Endothelial cell of umbilical vein (primary cell): ENCODE results near the gene PLAC8. TPM values are rescaled to one million over a fixed set of nuclear protein-coding genes. Genes with fewer than 3 reads are reported as not detected.

Experiments used
- BruUV-seq: library from RNA; stranded (reverse); fragments of 400-500 nt; replicated peaks from 2 replicates; lab custom pipeline; 2021; lab: Mats Ljungman, UMichigan
- CTCF ChIA-PET: fragments of 300-600, 350-600 bp; sonication (Branson Sonifier 250); formaldehyde crosslinking; loops from one replicate; lab custom pipeline; 2021; ENCODE audit warnings: antibody characterized with exemption, inconsistent platforms; lab: Charles Lee
- POLR2A ChIA-PET: fragments of 300-600, 350-600 bp; sonication (Branson Sonifier 250); formaldehyde crosslinking; loops from one replicate; lab custom pipeline; 2021; ENCODE audit warnings: antibody characterized with exemption, inconsistent platforms; lab: Charles Lee
- DNase-seq: peaks from one replicate; pipeline ENCODE4 v3.0.0-alpha.2; 2011; ENCODE audit warnings: low read depth, low spot score
- FAIRE-seq: peaks from 2 replicates; lab custom pipeline; 2011; peaks lifted over from hg19 to GRCh38; lab: Jason Lieb, UNC
- H2AFZ ChIP-seq: 2 replicates; pipeline ENCODE4 v1.6.0; 2012; ENCODE audit warnings: low read depth, low read length, control low read depth, inconsistent platforms
- H3K27ac ChIP-seq: 2 replicates; pipeline ENCODE4 v1.5.1; 2011; ENCODE audit warnings: low read depth, mild to moderate bottlenecking, control low read depth, low read length, moderate library complexity; ENCODE audit not compliant: insufficient read depth
- H3K27me3 ChIP-seq, 2 experiments: 2 replicates each; pipeline versions ENCODE4 v1.6.0 to v1.6.1; 2011; ENCODE audit warnings: low read length in 2 of 2, mixed read lengths in 1 of 2; ENCODE audit not compliant: control insufficient read depth in 2 of 2, insufficient read depth in 2 of 2
- H3K36me3 ChIP-seq, 2 experiments: 2 replicates in 1 of 2; 3 replicates in 1 of 2; pipeline ENCODE4 v1.5.1; 2011; ENCODE audit warnings: low read length in 2 of 2, mild to moderate bottlenecking in 1 of 2, moderate library complexity in 1 of 2; ENCODE audit not compliant: control insufficient read depth in 2 of 2, insufficient read depth in 2 of 2; ENCODE audit errors: extremely low read depth in 1 of 2
- H3K4me1 ChIP-seq: 3 replicates; pipeline ENCODE4 v1.5.1; 2011; ENCODE audit warnings: mild to moderate bottlenecking, low read length; ENCODE audit not compliant: control insufficient read depth, insufficient read depth; ENCODE audit errors: extremely low read depth
- H3K4me2 ChIP-seq: 2 replicates; pipeline ENCODE4 v1.6.1; 2011; ENCODE audit warnings: low read length, control low read depth, mixed read lengths; ENCODE audit not compliant: insufficient read depth
- H3K4me3 ChIP-seq, 3 experiments: fragments of 200-600 bp in 1 of 3; sonication (generic), shearing (Covaris generic) in 1 of 3; replicated peaks in 1 of 3; 2 replicates each; pipeline ENCODE4 v1.5.1; 2011 to 2016; ENCODE audit warnings: control low read depth in 3 of 3, low read length in 3 of 3, mild to moderate bottlenecking in 2 of 3, inconsistent platforms in 1 of 3, low read depth in 1 of 3, moderate library complexity in 1 of 3; ENCODE audit not compliant: insufficient read depth in 1 of 3
- H3K79me2 ChIP-seq: 2 replicates; pipeline ENCODE4 v1.6.0; 2012; ENCODE audit warnings: low read length, inconsistent platforms; ENCODE audit not compliant: control insufficient read depth, insufficient read depth
- H3K9ac ChIP-seq: replicated peaks from 2 replicates; pipeline ENCODE3; 2011; ENCODE audit warnings: low read length, control low read depth; ENCODE audit not compliant: insufficient read depth; ENCODE audit errors: extremely low read depth
- H3K9me1 ChIP-seq: replicated peaks from 3 replicates; pipeline ENCODE4 v1.6.0; 2011; ENCODE audit warnings: mild to moderate bottlenecking, low read length; ENCODE audit not compliant: control insufficient read depth, insufficient read depth; ENCODE audit errors: extremely low read depth
- H3K9me3 ChIP-seq: replicated peaks from 2 replicates; pipeline ENCODE4 v1.5.1; 2012; ENCODE audit warnings: low read length, inconsistent platforms; ENCODE audit not compliant: control insufficient read depth, insufficient read depth
- H4K20me1 ChIP-seq: replicated peaks from 2 replicates; pipeline ENCODE3; 2011; ENCODE audit warnings: mild to moderate bottlenecking, low read length; ENCODE audit not compliant: control insufficient read depth, insufficient read depth; ENCODE audit errors: extremely low read depth
- EZH2 ChIP-seq: IDR thresholded peaks from 2 replicates; pipeline ENCODE4 v1.6.1; 2012; ENCODE audit warnings: borderline replicate concordance, low read depth, mild to moderate bottlenecking, moderate library complexity, low read length, inconsistent platforms; ENCODE audit not compliant: severe bottlenecking
- FOS ChIP-seq: IDR thresholded peaks from 2 replicates; pipeline ENCODE4 v1.6.1; 2011; ENCODE audit warnings: mild to moderate bottlenecking, low read length, moderate library complexity, borderline replicate concordance; ENCODE audit not compliant: insufficient read depth
- GATA2 ChIP-seq: IDR thresholded peaks from 2 replicates; pipeline ENCODE4 v1.7.0; 2011; ENCODE audit warnings: low read depth, mild to moderate bottlenecking, moderate library complexity, mixed read lengths, low read length; ENCODE audit not compliant: insufficient read length, insufficient read depth
- JUN ChIP-seq: IDR thresholded peaks from 2 replicates; pipeline ENCODE4 v1.6.1; 2011; ENCODE audit warnings: borderline replicate concordance, low read depth; ENCODE audit not compliant: insufficient read length, insufficient read depth
- MYC ChIP-seq: IDR thresholded peaks from one replicate; pipeline ENCODE4 v1.6.1; 2011; ENCODE audit warnings: mild to moderate bottlenecking, low read depth, low read length
- POLR2A ChIP-seq: IDR thresholded peaks from 2 replicates; pipeline ENCODE4 v1.6.1; 2012; ENCODE audit warnings: low read depth, mild to moderate bottlenecking, control low read depth, low read length
- POLR2AphosphoS5 ChIP-seq: IDR thresholded peaks from 2 replicates; pipeline ENCODE4 v1.6.1; 2012; ENCODE audit warnings: low read depth, mild to moderate bottlenecking, control low read depth, low read length, moderate library complexity; ENCODE audit not compliant: insufficient read depth
- dilution Hi-C: fragments of 300-500 bp; cut with MboI; formaldehyde crosslinking; loops from one replicate; pipeline ENCODE4 v1.15.0; 2019; ENCODE audit warnings: low sequenced_read_pairs; ENCODE audit not compliant: extremely low pct_ligation_motif_present
- intact Hi-C: fragments of 100-400 bp; cut with micrococcal nuclease; formaldehyde crosslinking; loops from one replicate; pipeline ENCODE4 v1.10.0; 2022
- polyA plus RNA-seq, 4 experiments: library from polyadenylated mRNA; depleted of rRNA in 3 of 4; stranded (reverse) in 3 of 4; unstranded in 1 of 4; fragments of >200 nt; gene quantifications; 2 replicates each; pipeline versions ENCODE4 v1.2.1 to v1.2.3, GENCODE V29; 2011 to 2012; ENCODE audit warnings: missing spikeins in 1 of 4
- total RNA-seq: library from RNA; stranded (reverse); gene quantifications from 2 replicates; pipeline ENCODE4 v1.2.3, GENCODE V29; 2021
- TF ChIP-seq, protein P1 (sequence below), 2 donors: IDR thresholded peaks; 1 replicate in 1 of 2; 2 replicates in 1 of 2; pipeline ENCODE4 v1.5.1; 2011; ENCODE audit warnings: low read length in 2 of 2, mild to moderate bottlenecking in 2 of 2, moderate library complexity in 2 of 2, control low read depth in 1 of 2, inconsistent platforms in 1 of 2, low read depth in 1 of 2; ENCODE audit not compliant: insufficient read depth in 1 of 2; ENCODE audit errors: extremely low read depth in 1 of 2
- TF ChIP-seq, protein P2 (sequence below): IDR thresholded peaks from 2 replicates; pipeline ENCODE4 v1.6.1; 2011; ENCODE audit not compliant: insufficient read depth, insufficient read length

Gene PLAC8
- total and polyA plus RNA-seq, 2 donors (not counting 3 experiments of a cell fraction or from before 2014, with no cell fraction given) = 4.9 to 5.7 TPM

DNA sequence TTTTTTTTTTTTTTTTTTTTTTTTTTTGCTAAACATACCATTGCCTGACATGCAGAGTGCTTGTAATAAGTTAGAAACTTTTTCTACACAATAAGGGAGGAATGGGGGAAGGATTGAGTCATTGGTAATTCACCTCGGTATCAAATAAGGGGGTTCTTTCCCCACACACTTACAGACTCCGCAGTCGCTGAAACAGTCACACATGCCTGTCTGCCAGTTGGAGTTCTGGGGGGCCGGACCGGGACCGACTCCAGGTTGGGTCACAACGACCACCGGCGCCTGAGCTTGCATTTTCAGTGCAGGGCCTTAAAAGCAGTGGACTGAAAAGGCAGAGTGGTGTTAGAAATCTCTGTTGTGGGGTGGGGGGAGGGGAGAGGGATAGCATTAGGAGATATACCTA lies 6.9 kb downstream of the PLAC8 start:
- POLR2A ChIA-PET = no interaction called here

More for the DNA sequence above, 6.9 kb downstream of the PLAC8 start:
- Histone ChIP-seq H3K9me1 (no peaks in the 10 kb centered on the region), H3K4me2 (no peak overlapping the region), H3K36me3 (no peaks in the 10 kb centered on the region), H3K9me3 (no peaks in the 10 kb centered on the region), H4K20me1 (no peaks in the 10 kb centered on the region), H3K27me3 (no peaks in the 10 kb centered on the region), H3K4me3 (no peak overlapping the region), H2AFZ (no peak overlapping the region), H3K27ac (no peak overlapping the region), H3K4me1 (peaks cover 11% of the 10 kb centered on the region), H3K79me2 (no peaks in the 10 kb centered on the region), H3K9ac (no peak overlapping the region)
- dilution Hi-C loops (no loop called here), intact Hi-C loops (no loop called here)
- DNase-seq (no peak), FAIRE-seq (no peak)
- CTCF ChIA-PET = interaction anchor here (0.6 kb wide), 1 partner anchor 638 kb away, joined by 3 read pairs; no protein-coding TSS in a partner anchor
- no TSS peak for BruUV-seq
- TF ChIP-seq GATA2 (no peak), MYC (no peak), EZH2 (no peak), JUN (no peak), POLR2AphosphoS5 (no peak), FOS (no peak), POLR2A (no peak)
- TF ChIP-seq, protein P1, sequence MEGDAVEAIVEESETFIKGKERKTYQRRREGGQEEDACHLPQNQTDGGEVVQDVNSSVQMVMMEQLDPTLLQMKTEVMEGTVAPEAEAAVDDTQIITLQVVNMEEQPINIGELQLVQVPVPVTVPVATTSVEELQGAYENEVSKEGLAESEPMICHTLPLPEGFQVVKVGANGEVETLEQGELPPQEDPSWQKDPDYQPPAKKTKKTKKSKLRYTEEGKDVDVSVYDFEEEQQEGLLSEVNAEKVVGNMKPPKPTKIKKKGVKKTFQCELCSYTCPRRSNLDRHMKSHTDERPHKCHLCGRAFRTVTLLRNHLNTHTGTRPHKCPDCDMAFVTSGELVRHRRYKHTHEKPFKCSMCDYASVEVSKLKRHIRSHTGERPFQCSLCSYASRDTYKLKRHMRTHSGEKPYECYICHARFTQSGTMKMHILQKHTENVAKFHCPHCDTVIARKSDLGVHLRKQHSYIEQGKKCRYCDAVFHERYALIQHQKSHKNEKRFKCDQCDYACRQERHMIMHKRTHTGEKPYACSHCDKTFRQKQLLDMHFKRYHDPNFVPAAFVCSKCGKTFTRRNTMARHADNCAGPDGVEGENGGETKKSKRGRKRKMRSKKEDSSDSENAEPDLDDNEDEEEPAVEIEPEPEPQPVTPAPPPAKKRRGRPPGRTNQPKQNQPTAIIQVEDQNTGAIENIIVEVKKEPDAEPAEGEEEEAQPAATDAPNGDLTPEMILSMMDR (IDR thresholded peaks at IDR 0.05; ENCODE audit: extremely low read depth in 1 of 2, insufficient read depth in 1 of 2, low read depth in 1 of 2, low read length in 2 of 2) = no peak
- TF ChIP-seq, protein P2, sequence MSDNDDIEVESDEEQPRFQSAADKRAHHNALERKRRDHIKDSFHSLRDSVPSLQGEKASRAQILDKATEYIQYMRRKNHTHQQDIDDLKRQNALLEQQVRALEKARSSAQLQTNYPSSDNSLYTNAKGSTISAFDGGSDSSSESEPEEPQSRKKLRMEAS = no peak
